Vagina (tissue), 2 donors: Measurements from ENCODE around the gene ENO4. TPM values are rescaled to one million over a fixed set of nuclear protein-coding genes. Genes with fewer than 3 reads are reported as not detected.

Source experiments
- DNase-seq, 2 donors: peaks; one replicate each; pipeline ENCODE4 v3.0.0-alpha.2; 2017; ENCODE audit errors: extremely low spot score in 2 of 2
- H3K27ac ChIP-seq: fragments of 200-600 bp; sonication (generic); one replicate; pipeline ENCODE4 v1.5.1; 2019
- H3K27me3 ChIP-seq: fragments of 200-600 bp; sonication (generic); one replicate; pipeline ENCODE4 v1.5.1; 2019
- H3K36me3 ChIP-seq, 2 donors: fragments of 200-600 bp; sonication (generic); one replicate each; pipeline ENCODE4 v1.5.1; 2017 to 2019
- H3K4me1 ChIP-seq: fragments of 200-600 bp; sonication (generic); one replicate; pipeline ENCODE4 v1.5.1; 2019
- H3K4me3 ChIP-seq, 2 donors: fragments of 200-600 bp; sonication (generic); 1 replicate in 1 of 2; 2 replicates in 1 of 2; pipeline ENCODE4 v1.5.1; 2016 to 2019
- H3K9me3 ChIP-seq: fragments of 200-600 bp; sonication (generic); one replicate; pipeline ENCODE4 v1.5.1; 2019
- CTCF ChIP-seq, 3 experiments: fragments of 450-650 bp in 2 of 3; fragments of 200-600 bp in 1 of 3; sonication (generic) in 1 of 3; IDR thresholded peaks; one replicate each; pipeline ENCODE4 v1.5.1; 2017 to 2019; ENCODE audit warnings: antibody characterized with exemption in 3 of 3, mild to moderate bottlenecking in 2 of 3, moderate library complexity in 2 of 3
- POLR2A ChIP-seq, 2 donors: fragments of 450-650 bp; IDR thresholded peaks; one replicate each; pipeline ENCODE4 v1.6.1; 2017; ENCODE audit warnings: antibody characterized with exemption in 2 of 2, mild to moderate bottlenecking in 2 of 2, moderate library complexity in 2 of 2
- POLR2AphosphoS5 ChIP-seq, 2 donors: sonication (generic); formaldehyde crosslinking; IDR thresholded peaks; one replicate each; pipeline ENCODE4 v1.9.0; 2017; ENCODE audit warnings: antibody characterized with exemption in 2 of 2, mild to moderate bottlenecking in 2 of 2, low read depth in 1 of 2; ENCODE audit not compliant: insufficient read depth in 1 of 2
- intact Hi-C: fragments of 100-400 bp; cut with DNase I; formaldehyde crosslinking; loops from one replicate; pipeline ENCODE4 v1.15.1; 2023
- total RNA-seq: library from RNA; depleted of rRNA; stranded (reverse); fragments of >200 nt; gene quantifications from one replicate; pipeline ENCODE4 v1.2.3, GENCODE V29; 2016

Gene ENO4
- total RNA-seq, 1 donor from 2014 or later, result not detected

- Histone ChIP-seq H3K27ac (no peak overlapping the region), H3K4me1 (no peaks in the 10 kb centered on the region), H3K36me3 (no peaks in the 10 kb centered on the region), H3K27me3 (no peaks in the 10 kb centered on the region), H3K9me3 (no peaks in the 10 kb centered on the region), H3K4me3 (no peak overlapping the region)
- TF ChIP-seq POLR2AphosphoS5 (IDR thresholded peaks at IDR 0.05; ENCODE audit: insufficient read depth in 1 of 2, low read depth in 1 of 2) (no peak), POLR2A (IDR thresholded peaks at IDR 0.05) (no peak), CTCF (IDR thresholded peaks at IDR 0.05) (no peak)
- intact Hi-C loops, result no loop called here
- no peak for DNase-seq
Observed at GRCh38 chr10:116875897-116876296, 26.6 kb downstream of the ENO4 start.

- H3K4me1 ChIP-seq, result no peaks in the 10 kb centered on the region
- intact Hi-C loops, result no loop called here
- H3K27me3 ChIP-seq, result no peaks in the 10 kb centered on the region
- H3K4me3 ChIP-seq, result no peak overlapping the region
- no peak overlapping the region for H3K27ac ChIP-seq
- H3K36me3 ChIP-seq, result no peaks in the 10 kb centered on the region
- TF ChIP-seq CTCF (IDR thresholded peaks at IDR 0.05) (no peak), POLR2AphosphoS5 (IDR thresholded peaks at IDR 0.05; ENCODE audit: insufficient read depth in 1 of 2, low read depth in 1 of 2) (no peak), POLR2A (IDR thresholded peaks at IDR 0.05) (no peak)
- DNase-seq, result no peak
- H3K9me3 ChIP-seq, result no peaks in the 10 kb centered on the region
Observed at GRCh38 chr10:116877391-116877790, 28.1 kb downstream of the ENO4 start.

GRCh38 chr10:116878123-116878522 lies 28.8 kb downstream of the ENO4 start:
- H3K4me3 ChIP-seq, result no peak overlapping the region
- H3K27me3 ChIP-seq, result no peaks in the 10 kb centered on the region
- TF ChIP-seq POLR2A (IDR thresholded peaks at IDR 0.05) (no peak), POLR2AphosphoS5 (IDR thresholded peaks at IDR 0.05; ENCODE audit: insufficient read depth in 1 of 2, low read depth in 1 of 2) (no peak), CTCF (IDR thresholded peaks at IDR 0.05) (no peak)
- no peak for DNase-seq
- no peaks in the 10 kb centered on the region for H3K4me1 ChIP-seq
- no peaks in the 10 kb centered on the region for H3K36me3 ChIP-seq
- H3K9me3 ChIP-seq, result no peaks in the 10 kb centered on the region
- H3K27ac ChIP-seq, result no peak overlapping the region
- intact Hi-C loops, result no loop called here

- TF ChIP-seq CTCF (IDR thresholded peaks at IDR 0.05), result no peak
- TF ChIP-seq POLR2A (IDR thresholded peaks at IDR 0.05), result no peak
- TF ChIP-seq POLR2AphosphoS5 (IDR thresholded peaks at IDR 0.05; ENCODE audit: insufficient read depth in 1 of 2, low read depth in 1 of 2), result no peak
- Histone ChIP-seq H3K27me3 (no peaks in the 10 kb centered on the region), H3K4me1 (no peaks in the 10 kb centered on the region), H3K27ac (no peak overlapping the region), H3K9me3 (no peaks in the 10 kb centered on the region), H3K4me3 (no peak overlapping the region), H3K36me3 (no peaks in the 10 kb centered on the region)
- DNase-seq, result no peak
- intact Hi-C loops, result no loop called here
Observed at GRCh38 chr10:116879817-116880216, 30.5 kb downstream of the ENO4 start.

GRCh38 chr10:116880716-116881482 lies 31.6 kb downstream of the ENO4 start:
- Histone ChIP-seq H3K9me3 (no peaks in the 10 kb centered on the region), H3K36me3 (no peaks in the 10 kb centered on the region), H3K27me3 (no peaks in the 10 kb centered on the region), H3K4me1 (no peaks in the 10 kb centered on the region), H3K27ac (no peak overlapping the region), H3K4me3 (no peak overlapping the region)
- DNase-seq, result no peak
- TF ChIP-seq POLR2A (IDR thresholded peaks at IDR 0.05) (no peak), POLR2AphosphoS5 (IDR thresholded peaks at IDR 0.05; ENCODE audit: insufficient read depth in 1 of 2, low read depth in 1 of 2) (no peak), CTCF (IDR thresholded peaks at IDR 0.05) (no peak)
- intact Hi-C loops, result no loop called here
